ENCODE measurements around the gene TBX2. TPM values are rescaled to one million over a fixed set of nuclear protein-coding genes. Genes with fewer than 3 reads are reported as not detected.
"Not testable (repeated sequence)": the region's sequence is repeated elsewhere in the genome, so short reads cannot be mapped to it uniquely, and the experiment has no call there.

Gene TBX2
- polyA plus RNA-seq, 1 donor (not counting 4 experiments of a cell fraction or from before 2014, with no cell fraction given): not detected

DNA sequence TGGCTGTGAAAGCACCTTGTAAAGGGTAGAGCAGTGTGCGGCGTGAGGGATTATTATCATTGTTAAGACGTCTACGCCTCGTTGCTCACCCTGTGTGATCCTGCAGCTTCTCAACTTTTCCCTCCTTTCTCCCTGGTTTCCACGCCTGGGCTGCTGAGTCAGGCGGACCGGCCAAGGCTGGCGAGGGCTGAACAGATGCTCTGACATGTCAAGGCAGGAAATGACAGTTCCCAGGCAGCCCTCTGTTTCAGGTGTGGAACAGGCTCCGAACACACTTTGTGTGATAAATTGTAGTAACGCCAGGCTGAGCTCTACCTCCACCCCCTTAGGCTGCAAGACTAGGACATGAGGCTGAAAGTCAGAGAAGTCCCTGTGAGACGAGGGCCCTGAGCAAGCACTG, 46.0 kb upstream of the TBX2 start:
- TF ChIP-seq EZH2 (IDR thresholded peaks at IDR 0.05; ENCODE audit: low read length): no peak
- TF ChIP-seq, protein P1, sequence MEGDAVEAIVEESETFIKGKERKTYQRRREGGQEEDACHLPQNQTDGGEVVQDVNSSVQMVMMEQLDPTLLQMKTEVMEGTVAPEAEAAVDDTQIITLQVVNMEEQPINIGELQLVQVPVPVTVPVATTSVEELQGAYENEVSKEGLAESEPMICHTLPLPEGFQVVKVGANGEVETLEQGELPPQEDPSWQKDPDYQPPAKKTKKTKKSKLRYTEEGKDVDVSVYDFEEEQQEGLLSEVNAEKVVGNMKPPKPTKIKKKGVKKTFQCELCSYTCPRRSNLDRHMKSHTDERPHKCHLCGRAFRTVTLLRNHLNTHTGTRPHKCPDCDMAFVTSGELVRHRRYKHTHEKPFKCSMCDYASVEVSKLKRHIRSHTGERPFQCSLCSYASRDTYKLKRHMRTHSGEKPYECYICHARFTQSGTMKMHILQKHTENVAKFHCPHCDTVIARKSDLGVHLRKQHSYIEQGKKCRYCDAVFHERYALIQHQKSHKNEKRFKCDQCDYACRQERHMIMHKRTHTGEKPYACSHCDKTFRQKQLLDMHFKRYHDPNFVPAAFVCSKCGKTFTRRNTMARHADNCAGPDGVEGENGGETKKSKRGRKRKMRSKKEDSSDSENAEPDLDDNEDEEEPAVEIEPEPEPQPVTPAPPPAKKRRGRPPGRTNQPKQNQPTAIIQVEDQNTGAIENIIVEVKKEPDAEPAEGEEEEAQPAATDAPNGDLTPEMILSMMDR (optimal IDR thresholded peaks at IDR 0.05 in 1 of 3, IDR thresholded peaks at IDR 0.05 in 1 of 3, conservative IDR thresholded peaks at IDR 0.05 in 1 of 3; ENCODE audit: extremely low read depth in 1 of 3, insufficient read depth in 2 of 3, low read length in 3 of 3): no peak
- Histone ChIP-seq H3K4me1 (ENCODE audit: control insufficient read depth, extremely low read depth, insufficient read depth, low read length) (peaks cover 9% of the 10 kb centered on the region), H3K27me3 (ENCODE audit: control insufficient read depth, extremely low read depth, insufficient read depth, low read length) (no peaks in the 10 kb centered on the region), H2AFZ (ENCODE audit: control insufficient read depth, low read length) (no peak overlapping the region), H3K36me3 (ENCODE audit: control insufficient read depth in 2 of 2, extremely low read depth in 1 of 2, insufficient read depth in 2 of 2, low read length in 2 of 2) (no peaks in the 10 kb centered on the region), H3K4me3 (ENCODE audit: control insufficient read depth in 2 of 3, extremely low read depth in 1 of 3, insufficient read depth in 2 of 3, low read depth in 1 of 3, low read length in 3 of 3) (no peak overlapping the region), H3K4me2 (ENCODE audit: control insufficient read depth, extremely low read depth, insufficient read depth, low read depth, low read length) (no peak overlapping the region), H3K27ac (ENCODE audit: control insufficient read depth, insufficient read depth, low read length) (no peak overlapping the region), H3K9me1 (ENCODE audit: control insufficient read depth, extremely low read depth, insufficient read depth, low read length) (no peaks in the 10 kb centered on the region), H4K20me1 (ENCODE audit: control insufficient read depth, extremely low read depth, insufficient read depth, low read length) (no peaks in the 10 kb centered on the region), H3K9me3 (ENCODE audit: control insufficient read depth, low read depth, low read length) (no peaks in the 10 kb centered on the region), H3K9ac (ENCODE audit: control insufficient read depth, extremely low read depth, insufficient read depth, low read length) (no peak overlapping the region), H3K79me2 (ENCODE audit: control insufficient read depth, insufficient read depth, low read length) (no peaks in the 10 kb centered on the region)
- dilution Hi-C loops (cut with MboI; ENCODE audit: extremely low pct_ligation_motif_present, low sequenced_read_pairs): no loop called here
- DNase-seq (ENCODE audit: low read depth, low spot score) (no peak), FAIRE-seq (no peak)

DNA sequence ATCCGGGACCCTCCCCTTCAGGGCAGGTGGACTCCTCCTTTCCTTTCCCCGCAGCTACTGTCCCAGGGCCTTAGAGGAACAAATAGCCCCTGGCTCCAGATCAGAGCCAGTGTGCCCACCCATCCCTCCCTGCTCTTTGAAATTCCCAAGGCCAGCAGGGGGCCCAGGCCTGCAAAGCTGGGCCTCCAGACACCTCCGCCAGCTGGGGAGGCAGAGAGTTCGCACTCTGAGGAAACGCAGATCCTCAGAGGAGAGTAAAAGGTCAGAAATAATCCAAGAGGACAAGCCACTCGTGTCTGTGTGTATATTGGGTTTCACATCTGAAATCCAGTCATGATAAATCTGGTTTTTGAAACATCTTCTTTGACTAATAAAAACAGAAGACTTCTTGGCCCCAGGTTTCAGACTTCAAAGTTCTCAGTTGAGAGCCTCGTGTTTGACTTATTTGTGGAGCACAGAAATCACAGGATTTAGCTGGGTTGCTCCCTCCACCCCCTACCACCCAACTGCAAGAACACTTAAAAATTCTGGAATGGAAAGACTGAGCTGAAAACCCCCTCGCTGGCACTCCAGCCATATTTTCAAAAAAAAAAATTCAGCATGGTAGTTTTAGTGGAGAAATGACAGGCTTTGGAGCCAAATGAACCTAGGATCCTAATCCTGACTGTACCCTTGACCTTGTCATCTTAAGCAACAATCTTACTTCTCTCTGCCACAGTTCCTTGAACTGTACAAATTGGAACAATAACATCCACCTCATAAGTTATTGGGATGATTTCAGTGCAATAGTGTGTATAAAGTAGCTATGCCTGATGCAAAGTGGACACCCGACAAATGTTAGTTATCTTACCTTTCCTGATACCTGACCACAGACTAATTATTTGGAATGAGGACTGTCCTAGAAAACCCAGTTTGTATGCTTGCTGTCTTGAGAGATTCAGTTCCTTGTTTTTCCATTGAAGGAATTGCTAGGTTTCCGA, 44.5 kb upstream of the TBX2 start:
- dilution Hi-C loops (cut with MboI; ENCODE audit: extremely low pct_ligation_motif_present, low sequenced_read_pairs): no loop called here
- Histone ChIP-seq H3K9me1 (ENCODE audit: control insufficient read depth, extremely low read depth, insufficient read depth, low read length) (no peaks in the 10 kb centered on the region), H3K9me3 (ENCODE audit: control insufficient read depth, low read depth, low read length) (no peaks in the 10 kb centered on the region), H3K27me3 (ENCODE audit: control insufficient read depth, extremely low read depth, insufficient read depth, low read length) (no peaks in the 10 kb centered on the region), H3K4me2 (ENCODE audit: control insufficient read depth, extremely low read depth, insufficient read depth, low read depth, low read length) (no peak overlapping the region), H3K9ac (ENCODE audit: control insufficient read depth, extremely low read depth, insufficient read depth, low read length) (no peak overlapping the region), H3K27ac (ENCODE audit: control insufficient read depth, insufficient read depth, low read length) (no peak overlapping the region), H3K36me3 (ENCODE audit: control insufficient read depth in 2 of 2, extremely low read depth in 1 of 2, insufficient read depth in 2 of 2, low read length in 2 of 2) (no peaks in the 10 kb centered on the region), H3K4me3 (ENCODE audit: control insufficient read depth in 2 of 3, extremely low read depth in 1 of 3, insufficient read depth in 2 of 3, low read depth in 1 of 3, low read length in 3 of 3) (no peak overlapping the region), H4K20me1 (ENCODE audit: control insufficient read depth, extremely low read depth, insufficient read depth, low read length) (no peaks in the 10 kb centered on the region), H3K79me2 (ENCODE audit: control insufficient read depth, insufficient read depth, low read length) (no peaks in the 10 kb centered on the region), H3K4me1 (ENCODE audit: control insufficient read depth, extremely low read depth, insufficient read depth, low read length) (peaks cover 9% of the 10 kb centered on the region), H2AFZ (ENCODE audit: control insufficient read depth, low read length) (no peak overlapping the region)
- DNase-seq (ENCODE audit: low read depth, low spot score) (no peak), FAIRE-seq (no peak)
- TF ChIP-seq, protein P1 (optimal IDR thresholded peaks at IDR 0.05 in 1 of 3, IDR thresholded peaks at IDR 0.05 in 1 of 3, conservative IDR thresholded peaks at IDR 0.05 in 1 of 3; ENCODE audit: extremely low read depth in 1 of 3, insufficient read depth in 2 of 3, low read length in 3 of 3): no peak
- TF ChIP-seq EZH2 (IDR thresholded peaks at IDR 0.05; ENCODE audit: low read length): no peak

GRCh38 chr17:61357061-61357460, 42.6 kb upstream of the TBX2 start:
- H3K27ac ChIP-seq (ENCODE audit: control insufficient read depth, insufficient read depth, low read length); DNase-seq (ENCODE audit: low read depth, low spot score); H2AFZ ChIP-seq (ENCODE audit: control insufficient read depth, low read length); H3K9me3 ChIP-seq (ENCODE audit: control insufficient read depth, low read depth, low read length); FAIRE-seq; H3K36me3 ChIP-seq (ENCODE audit: control insufficient read depth in 2 of 2, extremely low read depth in 1 of 2, insufficient read depth in 2 of 2, low read length in 2 of 2); H4K20me1 ChIP-seq (ENCODE audit: control insufficient read depth, extremely low read depth, insufficient read depth, low read length); H3K4me3 ChIP-seq (ENCODE audit: control insufficient read depth in 2 of 3, extremely low read depth in 1 of 3, insufficient read depth in 2 of 3, low read depth in 1 of 3, low read length in 3 of 3); H3K9ac ChIP-seq (ENCODE audit: control insufficient read depth, extremely low read depth, insufficient read depth, low read length); H3K79me2 ChIP-seq (ENCODE audit: control insufficient read depth, insufficient read depth, low read length); H3K9me1 ChIP-seq (ENCODE audit: control insufficient read depth, extremely low read depth, insufficient read depth, low read length); dilution Hi-C loops (cut with MboI; ENCODE audit: extremely low pct_ligation_motif_present, low sequenced_read_pairs); H3K27me3 ChIP-seq (ENCODE audit: control insufficient read depth, extremely low read depth, insufficient read depth, low read length): not testable (repeated sequence)
- Histone ChIP-seq H3K4me1 (ENCODE audit: control insufficient read depth, extremely low read depth, insufficient read depth, low read length) (peaks cover 23% of the 10 kb centered on the region), H3K4me2 (ENCODE audit: control insufficient read depth, extremely low read depth, insufficient read depth, low read depth, low read length) (peak overlapping the region; percentile 13)

Measured in keratinocyte (primary cell).